Retinal pigment epithelial cell (primary cell): ENCODE data around the gene SNAI3.
A peak's percentile ranks its signal among the peaks of the same experiment; 100 is the strongest.

Experiments used
- DNase-seq: peaks from one replicate; pipeline ENCODE4 v3.0.0-alpha.2; 2010; ENCODE audit warnings: low read depth
- H3K4me3 ChIP-seq: 2 replicates; pipeline ENCODE4 v1.5.1; 2011; ENCODE audit warnings: mild to moderate bottlenecking, low read length, control low read depth, moderate library complexity
- CTCF ChIP-seq: conservative IDR thresholded peaks from 2 replicates; pipeline ENCODE4 v1.5.1; 2011; ENCODE audit warnings: low read depth, low read length, control low read depth, inconsistent platforms

SNAI3 gene

GRCh38 chr16:88681084-88681680, 5.1 kb downstream of the SNAI3 start:
- no peak for DNase-seq
- peak; percentile 58 for TF ChIP-seq CTCF
- no peak overlapping the region for H3K4me3 ChIP-seq

DNA sequence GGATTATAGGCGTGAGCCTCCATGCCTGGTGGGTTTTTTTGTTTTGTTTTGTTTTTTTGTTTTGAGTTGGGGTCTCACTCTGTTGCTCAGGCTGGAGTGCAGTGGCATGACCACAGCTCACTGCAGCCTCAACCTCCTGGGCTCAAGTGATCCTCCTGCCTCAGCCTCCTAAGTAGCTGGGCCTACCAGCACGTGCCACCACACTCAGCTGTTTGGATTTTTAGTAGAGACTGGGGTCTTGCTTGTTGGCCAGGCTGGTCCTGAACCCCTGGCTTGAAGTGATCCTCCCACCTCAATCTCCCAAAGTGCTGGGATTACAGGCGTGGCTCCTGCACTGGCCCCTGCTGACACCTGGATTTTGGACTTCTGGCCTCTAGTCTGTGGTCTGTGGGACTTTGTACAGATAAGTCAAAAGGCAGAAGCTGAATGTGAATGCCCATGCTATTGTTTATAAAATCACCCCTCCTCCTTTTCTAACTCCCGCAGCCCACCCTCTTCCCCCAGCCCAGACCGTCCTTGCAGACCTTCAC, 5.7 kb downstream of the SNAI3 start:
- H3K4me3 ChIP-seq: no peak overlapping the region
- TF ChIP-seq CTCF: no peak
- DNase-seq: no peak

- TF ChIP-seq CTCF: no peak
- no peak overlapping the region for H3K4me3 ChIP-seq
- no peak for DNase-seq
Measured at GRCh38 chr16:88678224-88678979, 7.9 kb downstream of the SNAI3 start.

DNA sequence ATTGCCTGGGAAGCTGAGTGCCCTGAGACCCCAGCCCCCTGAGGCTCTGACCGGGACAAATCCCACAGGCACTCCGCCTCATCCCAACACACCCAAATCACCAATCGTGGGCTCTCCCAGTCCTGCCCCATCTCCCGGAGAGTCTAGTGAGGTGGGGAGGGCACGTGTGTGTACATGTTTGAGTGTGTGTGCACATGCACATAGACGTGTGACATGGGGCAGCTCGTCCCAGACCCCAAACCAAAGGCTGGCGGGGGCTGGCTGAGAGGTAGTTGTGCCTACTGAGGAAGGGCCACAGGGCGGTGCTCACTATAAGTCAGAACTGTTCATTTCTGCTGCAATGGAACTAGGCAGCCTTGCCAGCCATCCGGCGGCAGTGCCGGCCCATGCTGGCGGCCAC, 8.6 kb downstream of the SNAI3 start:
- H3K4me3 ChIP-seq: no peak overlapping the region
- TF ChIP-seq CTCF: no peak
- DNase-seq: no peak

DNA sequence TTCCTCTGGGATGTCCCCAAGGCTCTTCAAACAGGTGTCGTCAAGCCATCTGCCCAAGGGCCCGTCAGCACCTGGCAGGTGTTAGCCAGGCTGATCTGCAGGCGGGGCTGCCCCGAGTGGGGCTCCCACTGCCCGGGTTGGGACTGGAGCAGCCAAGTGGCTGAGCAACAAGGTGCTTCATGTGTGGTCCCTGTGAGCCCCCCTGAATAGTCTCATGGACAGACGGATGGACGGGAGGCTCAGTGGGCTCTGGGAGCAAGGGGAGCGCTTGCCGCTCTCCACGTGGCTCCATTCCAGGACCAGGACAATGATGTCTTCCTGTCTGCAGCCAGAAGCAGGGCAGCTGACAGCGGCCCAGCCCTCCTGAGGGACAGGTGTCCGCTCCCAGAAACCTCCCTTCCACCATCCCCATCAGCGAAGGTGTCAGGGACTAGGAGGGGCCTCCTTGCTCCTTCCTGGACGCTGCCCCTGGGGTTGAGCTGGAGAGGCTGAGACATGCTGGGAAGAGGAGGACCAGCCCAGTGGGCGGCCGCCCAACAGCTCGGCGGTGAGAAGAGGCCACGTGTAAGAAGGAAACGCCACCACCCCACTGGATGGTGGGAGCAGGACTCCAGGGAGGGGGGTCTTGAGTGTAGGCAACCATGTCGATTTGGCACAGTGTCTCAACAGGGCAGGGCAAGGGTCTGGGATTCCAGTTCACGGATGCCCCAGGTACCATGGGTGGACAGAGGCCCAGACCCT, 9.6 kb downstream of the SNAI3 start:
- no peak overlapping the region for H3K4me3 ChIP-seq
- DNase-seq: no peak
- TF ChIP-seq CTCF: no peak

DNA sequence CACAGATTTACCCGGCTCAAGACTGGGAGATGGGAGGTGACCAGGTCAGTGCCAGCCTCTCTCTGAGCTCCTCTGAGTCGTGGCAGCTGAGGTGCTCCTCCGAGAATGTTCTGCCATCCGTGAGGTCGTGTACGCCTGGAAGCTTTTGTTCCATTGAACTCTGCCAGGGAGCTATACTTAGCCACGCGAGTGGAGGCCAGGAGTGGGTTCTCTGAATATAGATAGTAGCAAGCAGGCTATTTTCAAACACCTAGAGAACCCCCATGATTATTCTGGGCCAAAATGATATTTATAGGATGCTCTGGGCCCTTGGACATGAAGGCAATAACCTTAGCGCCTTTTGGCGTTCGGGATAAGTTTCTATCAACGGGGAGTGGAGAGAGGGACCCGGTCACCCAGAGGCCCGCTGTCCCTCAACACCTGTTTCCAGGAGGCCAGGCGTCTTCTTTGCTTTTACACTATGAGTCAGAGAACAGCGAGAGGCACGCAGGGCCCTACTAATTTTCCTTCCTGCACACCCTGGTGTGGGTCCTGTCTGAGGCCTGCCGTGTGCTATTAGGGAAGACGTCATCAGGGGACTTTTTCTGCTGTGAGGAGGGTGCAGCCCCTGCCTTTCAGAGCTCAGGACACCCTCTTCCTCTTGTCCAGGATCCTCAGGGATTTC, 12.5 kb downstream of the SNAI3 start:
- no peak for DNase-seq
- TF ChIP-seq CTCF: no peak
- no peak overlapping the region for H3K4me3 ChIP-seq
